DOHH2 (cell line): ENCODE data around the gene CYTH1.

Source experiments
- EZH2phosphoT487 ChIP-seq: fragments of 200-600 bp; sonication (generic); IDR thresholded peaks from 2 replicates; pipeline ENCODE4 v1.6.1; 2017; ENCODE audit warnings: borderline replicate concordance, mild to moderate bottlenecking, antibody characterized with exemption, low read length, moderate library complexity, mixed read lengths
- TF ChIP-seq, protein P1 (sequence below): fragments of 200-600 bp; sonication (generic); IDR thresholded peaks from one replicate; pipeline ENCODE4 v1.5.1; 2014; ENCODE audit warnings: antibody characterized with exemption, mild to moderate bottlenecking, low read depth, low read length; ENCODE audit not compliant: poor library complexity, severe bottlenecking

DNA sequence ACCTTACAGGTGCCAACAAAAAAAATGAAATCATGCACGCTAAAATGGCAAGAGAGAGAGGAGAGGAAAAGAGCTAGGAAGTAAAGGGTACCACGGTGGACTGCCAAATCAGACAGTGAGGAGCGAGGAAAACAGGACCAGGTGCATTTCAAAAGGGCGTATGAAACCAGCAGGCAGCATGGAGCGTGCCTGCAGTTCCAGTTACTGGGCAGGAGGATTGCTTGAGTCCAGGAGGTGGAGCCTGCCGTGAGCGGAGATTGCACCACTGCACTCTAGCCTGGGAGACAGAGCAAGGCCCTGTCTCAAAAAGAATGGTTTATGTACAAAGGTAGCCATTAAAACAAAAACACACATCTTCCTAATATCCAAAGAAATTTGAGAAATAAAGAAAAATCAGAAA, 42.2 kb upstream of the CYTH1 start:
- TF ChIP-seq, protein P1, sequence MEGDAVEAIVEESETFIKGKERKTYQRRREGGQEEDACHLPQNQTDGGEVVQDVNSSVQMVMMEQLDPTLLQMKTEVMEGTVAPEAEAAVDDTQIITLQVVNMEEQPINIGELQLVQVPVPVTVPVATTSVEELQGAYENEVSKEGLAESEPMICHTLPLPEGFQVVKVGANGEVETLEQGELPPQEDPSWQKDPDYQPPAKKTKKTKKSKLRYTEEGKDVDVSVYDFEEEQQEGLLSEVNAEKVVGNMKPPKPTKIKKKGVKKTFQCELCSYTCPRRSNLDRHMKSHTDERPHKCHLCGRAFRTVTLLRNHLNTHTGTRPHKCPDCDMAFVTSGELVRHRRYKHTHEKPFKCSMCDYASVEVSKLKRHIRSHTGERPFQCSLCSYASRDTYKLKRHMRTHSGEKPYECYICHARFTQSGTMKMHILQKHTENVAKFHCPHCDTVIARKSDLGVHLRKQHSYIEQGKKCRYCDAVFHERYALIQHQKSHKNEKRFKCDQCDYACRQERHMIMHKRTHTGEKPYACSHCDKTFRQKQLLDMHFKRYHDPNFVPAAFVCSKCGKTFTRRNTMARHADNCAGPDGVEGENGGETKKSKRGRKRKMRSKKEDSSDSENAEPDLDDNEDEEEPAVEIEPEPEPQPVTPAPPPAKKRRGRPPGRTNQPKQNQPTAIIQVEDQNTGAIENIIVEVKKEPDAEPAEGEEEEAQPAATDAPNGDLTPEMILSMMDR, result no peak
- no peak for TF ChIP-seq EZH2phosphoT487
